ENCODE results near the gene RGPD3.
"Not testable (repeated sequence)": the region's sequence is repeated elsewhere in the genome, so short reads cannot be mapped to it uniquely, and the experiment has no call there.

RGPD3 gene

DNA sequence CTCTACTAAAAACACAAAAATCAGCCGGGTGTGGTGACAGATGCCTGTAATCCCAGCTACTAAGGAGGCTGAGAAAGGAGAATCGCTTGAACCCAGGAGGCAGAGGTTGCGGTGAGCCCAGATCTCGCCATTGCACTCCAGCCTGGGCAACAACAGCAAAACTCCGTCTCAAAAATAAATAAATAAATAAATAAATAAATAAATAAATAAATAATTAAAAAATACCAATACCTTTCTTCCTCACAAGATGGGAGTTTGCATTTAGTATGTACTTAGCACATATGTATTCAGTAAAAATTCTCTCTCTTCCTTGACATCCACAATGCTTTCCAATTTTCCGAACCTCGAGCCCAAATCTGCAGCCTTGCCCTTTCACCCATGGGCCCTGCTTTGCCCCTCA is 32.1 kb upstream of the RGPD3 start:
- H3K27ac Mint-ChIP-seq; DNase-seq; H3K4me1 Mint-ChIP-seq; H3K36me3 Mint-ChIP-seq (ENCODE audit: low read depth); H3K4me3 Mint-ChIP-seq; H3K9me3 Mint-ChIP-seq; H3K27me3 Mint-ChIP-seq; ATAC-seq: not testable (repeated sequence)

DNA sequence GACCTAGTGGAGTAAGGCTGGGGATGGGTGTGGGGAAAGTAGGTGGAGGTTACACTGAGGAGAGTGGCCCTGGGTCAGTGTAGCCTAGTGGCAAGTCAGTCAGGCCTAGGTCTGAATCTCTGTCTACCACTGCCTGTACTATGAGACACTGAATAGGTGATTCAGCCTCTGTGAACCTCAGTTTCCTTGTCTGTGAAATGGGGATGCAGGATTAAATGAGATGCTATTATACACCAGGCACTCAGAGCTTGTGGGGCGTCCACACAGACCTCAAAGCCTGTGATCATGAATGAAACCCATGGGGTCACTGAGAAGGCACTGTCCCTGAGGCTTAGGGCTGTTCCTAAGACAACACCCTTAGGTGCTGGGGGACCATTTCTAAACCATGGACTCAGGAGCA is 30.3 kb upstream of the RGPD3 start:
- not testable (repeated sequence) for H3K4me1 Mint-ChIP-seq; ATAC-seq; H3K9me3 Mint-ChIP-seq; H3K27ac Mint-ChIP-seq; H3K36me3 Mint-ChIP-seq (ENCODE audit: low read depth); H3K27me3 Mint-ChIP-seq; H3K4me3 Mint-ChIP-seq; DNase-seq

GRCh38 chr2:106492913-106493312 is 24.7 kb upstream of the RGPD3 start:
- not testable (repeated sequence) for H3K27ac Mint-ChIP-seq; H3K9me3 Mint-ChIP-seq; H3K4me3 Mint-ChIP-seq; H3K27me3 Mint-ChIP-seq; DNase-seq; ATAC-seq; H3K4me1 Mint-ChIP-seq; H3K36me3 Mint-ChIP-seq (ENCODE audit: low read depth)

DNA sequence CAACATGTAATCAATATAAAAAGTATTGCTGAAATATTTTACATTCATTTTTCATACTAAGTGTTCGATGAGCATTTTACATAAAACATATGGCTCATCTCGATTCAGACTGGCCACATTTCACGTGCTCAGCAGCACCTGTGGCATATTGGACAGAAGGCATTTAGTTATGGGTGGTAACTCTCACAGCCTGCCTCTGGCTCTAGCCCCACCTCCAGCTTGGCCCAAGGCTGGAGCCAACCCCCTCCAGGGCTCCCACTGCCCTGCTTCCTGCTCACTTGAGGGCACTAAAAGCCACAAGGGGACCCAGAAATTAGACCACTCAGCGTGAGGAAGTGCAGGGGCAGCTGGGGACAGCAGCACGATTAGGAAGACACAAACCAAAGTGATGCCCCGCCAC is 24.2 kb upstream of the RGPD3 start:
- not testable (repeated sequence) for H3K36me3 Mint-ChIP-seq (ENCODE audit: low read depth); H3K4me3 Mint-ChIP-seq; DNase-seq; H3K9me3 Mint-ChIP-seq; H3K4me1 Mint-ChIP-seq; ATAC-seq; H3K27ac Mint-ChIP-seq
- peaks cover 10% of the 10 kb centered on the region for H3K27me3 Mint-ChIP-seq

GRCh38 chr2:106489701-106490100 is 21.5 kb upstream of the RGPD3 start:
- not testable (repeated sequence) for DNase-seq; H3K4me3 Mint-ChIP-seq; H3K36me3 Mint-ChIP-seq (ENCODE audit: low read depth); H3K4me1 Mint-ChIP-seq; ATAC-seq; H3K9me3 Mint-ChIP-seq; H3K27ac Mint-ChIP-seq
- H3K27me3 Mint-ChIP-seq: peaks cover 19% of the 10 kb centered on the region

- H3K4me1 Mint-ChIP-seq; H3K36me3 Mint-ChIP-seq (ENCODE audit: low read depth); DNase-seq; H3K27ac Mint-ChIP-seq; H3K4me3 Mint-ChIP-seq; H3K9me3 Mint-ChIP-seq: not testable (repeated sequence)
- peaks cover 23% of the 10 kb centered on the region for H3K27me3 Mint-ChIP-seq
- peak; percentile 11 for ATAC-seq
Measured at GRCh38 chr2:106487386-106488191, 19.4 kb upstream of the RGPD3 start.

GRCh38 chr2:106486551-106487385 is 18.6 kb upstream of the RGPD3 start, which contains the start of gene CD8B2:
Gene CD8B2, plus strand, starts transcription at chr2:106487364. Its CDS starts 63 bp downstream, at chr2:106487427.
- ATAC-seq: peak; percentile 20

DNA sequence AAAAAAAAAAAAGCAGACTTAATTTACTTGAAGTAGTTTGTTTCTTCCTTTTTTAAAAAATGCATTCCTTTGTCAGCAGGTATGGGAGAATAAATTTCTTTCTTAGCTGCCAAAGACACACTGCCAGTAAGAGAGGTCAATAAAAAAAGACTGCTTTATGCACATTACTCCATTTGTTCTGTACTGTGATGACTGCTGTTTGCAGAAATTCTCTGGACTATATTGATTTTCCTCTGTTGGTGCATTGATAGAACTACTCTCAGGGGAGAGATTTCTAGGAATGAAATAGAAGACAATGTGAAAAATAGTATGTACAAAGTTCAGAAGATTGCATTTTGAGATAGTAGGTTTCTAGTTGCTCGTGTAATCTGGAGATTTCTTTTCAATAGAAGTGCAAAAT is 11.3 kb upstream of the RGPD3 start:
- H3K27me3 Mint-ChIP-seq, H3K27ac Mint-ChIP-seq, ATAC-seq: not testable (repeated sequence)

More at GRCh38 chr2:106486551-106487385, 18.6 kb upstream of the RGPD3 start, which contains the start of gene CD8B2:
- H3K36me3 Mint-ChIP-seq (ENCODE audit: low read depth); H3K4me1 Mint-ChIP-seq; H3K9me3 Mint-ChIP-seq; H3K27ac Mint-ChIP-seq; H3K4me3 Mint-ChIP-seq: not testable (repeated sequence)
- DNase-seq: peak; percentile 20
- H3K27me3 Mint-ChIP-seq: peaks cover 23% of the 10 kb centered on the region

GRCh38 chr2:106477647-106478046 is 9.4 kb upstream of the RGPD3 start:
- ATAC-seq: peak; percentile 96
- H3K9me3 Mint-ChIP-seq; H3K4me1 Mint-ChIP-seq; H3K4me3 Mint-ChIP-seq; DNase-seq; H3K36me3 Mint-ChIP-seq (ENCODE audit: low read depth); H3K27me3 Mint-ChIP-seq; H3K27ac Mint-ChIP-seq: not testable (repeated sequence)

More for the DNA sequence above, 11.3 kb upstream of the RGPD3 start:
- not testable (repeated sequence) for H3K4me1 Mint-ChIP-seq; H3K36me3 Mint-ChIP-seq (ENCODE audit: low read depth); H3K4me3 Mint-ChIP-seq; DNase-seq; H3K9me3 Mint-ChIP-seq

DNA sequence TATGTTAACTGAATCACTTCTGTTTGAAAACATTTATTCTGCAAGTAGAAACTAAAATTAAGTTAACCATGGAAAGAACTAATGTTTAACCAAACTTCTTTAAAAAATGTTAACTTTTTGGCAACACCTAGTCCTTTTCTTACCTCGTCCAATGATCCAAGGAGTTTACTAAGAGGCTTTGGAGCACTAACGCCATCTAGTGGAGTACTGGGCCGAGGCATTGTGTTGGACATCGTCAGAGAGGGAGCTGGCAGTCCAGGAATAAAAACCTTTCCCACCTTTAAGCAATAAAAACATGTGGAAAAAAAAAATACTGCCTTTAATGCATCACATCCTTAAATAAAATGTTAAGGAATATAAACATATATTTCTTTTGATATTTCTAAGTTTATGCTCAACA is 2.4 kb upstream of the RGPD3 start:
- H3K9me3 Mint-ChIP-seq; ATAC-seq; H3K4me1 Mint-ChIP-seq; H3K27me3 Mint-ChIP-seq; H3K27ac Mint-ChIP-seq; H3K4me3 Mint-ChIP-seq; H3K36me3 Mint-ChIP-seq (ENCODE audit: low read depth): not testable (repeated sequence)
- DNase-seq: peak; percentile 35

GRCh38 chr2:106467516-106467915 is 697 bp downstream of the RGPD3 start:
- H3K36me3 Mint-ChIP-seq (ENCODE audit: low read depth); H3K4me1 Mint-ChIP-seq; H3K9me3 Mint-ChIP-seq; H3K27ac Mint-ChIP-seq; H3K27me3 Mint-ChIP-seq; H3K4me3 Mint-ChIP-seq; ATAC-seq; DNase-seq: not testable (repeated sequence)

DNA sequence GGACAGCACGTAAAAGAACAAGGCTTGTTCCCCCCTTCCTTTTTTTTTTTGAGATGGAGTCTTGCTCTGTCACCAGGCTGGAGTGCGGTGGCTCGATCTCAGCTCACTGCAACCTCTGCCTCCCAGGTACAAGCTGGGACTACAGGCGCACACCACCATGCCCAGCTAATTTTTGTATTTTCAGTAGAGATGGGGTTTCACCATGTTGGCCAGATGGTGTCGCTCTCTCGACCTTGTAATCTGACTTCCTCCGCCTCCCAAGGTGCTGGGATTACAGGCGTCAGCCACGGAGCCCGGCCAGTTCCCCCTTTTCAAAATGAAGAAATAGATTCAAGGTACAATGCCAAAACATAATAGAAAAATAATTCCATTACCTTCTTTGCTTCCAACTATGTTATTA is 6.3 kb downstream of the RGPD3 start:
- H3K9me3 Mint-ChIP-seq; ATAC-seq; H3K36me3 Mint-ChIP-seq (ENCODE audit: low read depth); H3K27ac Mint-ChIP-seq; H3K4me3 Mint-ChIP-seq; H3K4me1 Mint-ChIP-seq; H3K27me3 Mint-ChIP-seq: not testable (repeated sequence)
- DNase-seq: peak; percentile 10

- H3K9me3 Mint-ChIP-seq; H3K4me3 Mint-ChIP-seq; H3K36me3 Mint-ChIP-seq (ENCODE audit: low read depth); DNase-seq; H3K27ac Mint-ChIP-seq; H3K4me1 Mint-ChIP-seq; ATAC-seq; H3K27me3 Mint-ChIP-seq: not testable (repeated sequence)
Measured at GRCh38 chr2:106390680-106391079, 77.5 kb downstream of the RGPD3 start.

GRCh38 chr2:106388814-106389410 is 79.3 kb downstream of the RGPD3 start:
- not testable (repeated sequence) for H3K9me3 Mint-ChIP-seq; H3K27me3 Mint-ChIP-seq; H3K4me3 Mint-ChIP-seq; H3K36me3 Mint-ChIP-seq (ENCODE audit: low read depth); H3K27ac Mint-ChIP-seq; ATAC-seq; H3K4me1 Mint-ChIP-seq; DNase-seq

- ATAC-seq; H3K27me3 Mint-ChIP-seq; H3K27ac Mint-ChIP-seq; H3K36me3 Mint-ChIP-seq (ENCODE audit: low read depth); H3K4me1 Mint-ChIP-seq; DNase-seq; H3K4me3 Mint-ChIP-seq; H3K9me3 Mint-ChIP-seq: not testable (repeated sequence)
Measured at GRCh38 chr2:106384548-106384947, 83.7 kb downstream of the RGPD3 start.

All from activated naive CD8-positive, alpha-beta T cell treated with anti-CD3 and anti-CD28 coated beads, Interleukin-2, amount 50 U/mL, for 24 hours (primary cell).